DMS79 treated with DMSO at 0.1 percent for 48 hours (cell line): Measurements from ENCODE around the gene PHLDB3.
A peak's percentile ranks its signal among the peaks of the same experiment; 100 is the strongest.
"Not testable (repeated sequence)": the region's sequence is repeated elsewhere in the genome, so short reads cannot be mapped to it uniquely, and the experiment has no call there.

Experiments
- DNase-seq: peaks from one replicate; lab custom pipeline; 2025; lab: John Stamatoyannopoulos, UW

Gene PHLDB3

DNA sequence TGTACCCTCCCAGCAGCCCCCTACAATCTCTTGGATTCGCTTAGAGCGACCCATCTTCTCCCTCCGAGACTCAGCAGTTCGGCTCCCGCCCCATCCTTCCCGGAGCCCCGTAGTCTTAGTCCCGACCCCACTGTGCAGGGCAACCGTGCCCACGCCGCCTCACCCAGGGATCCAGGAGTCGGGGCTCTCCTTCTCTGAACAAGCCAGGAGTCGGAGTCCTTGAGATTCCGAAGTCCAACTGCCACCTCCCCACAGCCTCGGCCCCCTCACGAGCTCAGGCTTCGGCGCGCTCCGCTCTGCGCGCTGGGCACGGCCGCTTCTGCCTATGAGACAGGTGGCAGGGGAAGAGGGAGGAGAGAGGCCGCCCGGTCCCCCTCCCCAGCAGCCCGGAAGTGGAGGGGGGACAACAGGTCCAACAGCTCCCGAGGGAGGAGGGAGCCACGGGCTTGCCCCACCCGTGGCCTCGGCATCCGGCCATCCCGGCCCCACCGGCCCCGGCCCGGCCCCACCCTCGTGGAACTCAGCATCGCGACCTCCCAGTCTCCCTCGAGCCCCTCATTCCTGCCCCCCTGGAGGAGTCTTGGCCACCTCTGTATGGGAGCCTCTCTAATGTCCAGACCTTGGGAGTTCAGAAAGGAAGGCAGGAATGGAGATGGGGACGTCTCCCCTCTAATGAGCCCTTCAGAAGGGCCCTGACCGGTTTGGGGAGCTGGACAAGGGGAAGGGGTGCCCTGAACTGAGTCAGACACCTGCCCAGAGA, at the start of gene PHLDB3:
PHLDB3 (minus strand) TSS at position 321 of the 760 bp plus-strand sequence. CDS start 628 bp downstream, outside the sequence.
- peak; percentile 2 for DNase-seq

DNA sequence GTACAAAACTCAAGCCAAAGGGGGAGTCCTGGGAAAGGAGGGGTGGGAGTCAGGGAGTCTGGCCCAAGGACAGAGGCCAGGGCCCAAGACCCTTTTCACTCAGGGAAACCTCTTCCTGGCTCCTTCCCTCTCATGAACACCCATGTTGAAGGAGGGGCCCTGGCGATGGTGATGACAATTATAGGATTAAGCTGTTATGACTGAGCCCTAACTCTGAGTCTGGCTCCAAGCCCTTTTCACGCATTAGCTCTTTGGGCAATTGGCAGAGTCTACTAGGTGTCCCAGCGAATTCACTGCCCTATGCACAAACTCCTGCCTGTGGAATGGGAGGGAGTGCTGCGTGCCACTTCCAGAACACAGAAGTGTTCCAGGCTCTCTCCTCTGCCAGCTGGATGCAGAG, 49.1 kb upstream of the PHLDB3 start:
- DNase-seq = no peak

DNA sequence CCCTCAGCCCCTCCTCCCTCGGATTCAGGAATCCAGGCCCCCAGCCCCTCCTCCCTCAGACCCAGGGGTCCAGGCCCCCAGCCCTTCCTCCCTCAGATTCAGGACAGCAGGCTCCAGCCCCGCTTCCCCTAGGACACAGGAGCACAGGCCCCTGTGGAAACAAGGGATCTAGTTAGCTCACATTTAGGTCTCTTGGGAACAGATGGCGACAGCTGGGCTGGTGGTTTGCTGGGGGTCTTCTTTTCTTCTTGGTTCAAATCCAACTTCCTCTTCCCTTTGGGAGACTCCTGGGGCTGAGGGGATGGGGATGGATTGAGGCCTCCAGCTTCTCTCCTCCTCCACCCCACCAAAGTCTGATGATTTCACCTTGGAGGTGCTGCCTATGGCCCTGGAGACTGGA, 48.1 kb upstream of the PHLDB3 start:
- no peak for DNase-seq

DNA sequence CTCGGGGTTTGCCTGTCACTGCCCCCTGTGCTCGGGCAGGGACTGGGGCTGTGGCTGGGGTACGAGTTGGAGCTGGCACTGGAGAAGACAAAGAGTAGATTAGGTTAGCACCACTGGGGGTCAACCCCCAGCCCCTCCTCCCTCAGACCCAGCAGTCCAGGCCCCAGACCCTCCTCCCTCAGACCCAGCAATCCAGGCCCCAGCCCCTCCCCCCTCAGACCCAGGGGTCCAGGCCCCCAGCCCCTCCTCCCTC, 47.6 kb upstream of the PHLDB3 start:
- DNase-seq = no peak

DNA sequence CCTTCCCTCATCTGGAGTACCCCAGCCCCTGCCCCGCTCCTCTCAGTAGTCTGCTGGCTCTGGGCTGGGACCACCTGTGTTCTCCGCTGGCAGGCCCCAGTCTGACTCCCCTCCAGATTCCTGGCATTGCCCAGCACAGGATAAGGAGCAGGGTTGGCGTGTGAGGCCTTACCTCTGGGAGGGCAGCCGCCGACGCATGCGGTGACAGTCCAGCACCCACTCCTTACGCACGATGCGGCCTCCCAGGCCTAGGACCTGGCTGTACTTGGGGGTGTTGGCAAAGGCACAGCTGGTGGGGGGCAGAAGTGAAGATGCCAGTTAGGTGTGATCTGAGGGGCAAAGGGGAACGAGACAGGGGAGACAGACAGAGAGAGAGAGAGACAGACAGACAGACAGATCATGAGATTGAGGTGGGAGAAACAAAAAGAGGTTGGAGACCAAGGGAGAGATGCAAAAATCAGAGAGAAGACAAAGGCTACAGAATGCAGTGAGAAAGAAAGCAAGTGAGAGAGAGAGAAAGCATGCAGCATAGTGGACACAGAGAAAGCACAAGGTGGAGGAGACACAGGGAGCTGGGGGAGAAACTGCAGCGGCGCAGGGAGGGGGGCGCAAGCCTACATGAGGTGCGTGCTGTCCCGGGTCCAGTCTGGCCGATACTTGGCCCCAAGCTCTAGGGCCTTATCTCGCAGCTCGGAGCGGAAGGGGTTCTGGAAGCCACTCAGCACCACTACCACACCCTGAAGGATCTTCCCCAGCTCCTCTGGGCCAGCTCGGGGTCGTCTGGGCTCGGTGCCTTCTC, 47.1 kb upstream of the PHLDB3 start:
- DNase-seq = no peak

DNA sequence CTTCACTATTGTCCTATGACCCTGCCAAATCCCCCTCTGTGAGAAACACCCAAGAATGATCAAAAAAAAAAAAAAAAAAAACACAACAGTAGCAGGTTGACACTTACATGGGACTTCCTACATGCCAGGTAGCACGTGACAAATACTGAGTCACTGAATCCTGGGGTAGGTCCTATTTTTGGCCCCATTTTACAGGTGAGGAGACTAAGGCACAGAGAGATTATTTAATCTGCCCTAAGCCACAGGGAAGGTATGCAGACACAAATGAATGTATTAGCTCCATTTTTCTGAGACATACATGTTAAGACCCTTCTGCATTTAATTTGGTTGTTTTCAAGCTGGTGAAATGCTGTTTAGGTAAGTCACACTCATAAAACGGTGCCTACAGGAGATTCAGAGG, 44.2 kb upstream of the PHLDB3 start:
- no peak for DNase-seq

DNA sequence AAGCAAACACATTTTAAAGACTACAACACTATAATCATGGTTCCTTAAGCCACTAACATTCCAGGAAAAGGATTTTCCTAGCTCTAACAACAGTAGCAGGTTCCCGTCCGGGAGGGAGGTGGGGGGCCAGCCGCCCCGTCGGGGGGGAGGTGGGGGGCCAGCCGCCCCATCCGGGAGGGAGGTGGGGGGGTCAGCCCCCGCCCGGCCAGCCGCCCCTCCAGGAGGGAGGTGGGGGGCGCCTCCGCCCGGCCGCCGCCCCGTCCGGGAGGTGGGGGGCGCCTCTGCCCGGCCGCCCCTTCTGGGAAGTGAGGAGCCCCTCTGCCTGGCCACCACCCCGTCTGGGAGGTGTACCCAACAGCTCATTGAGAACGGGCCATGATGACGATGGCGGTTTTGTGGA, 43.4 kb upstream of the PHLDB3 start:
- not testable (repeated sequence) for DNase-seq

DNA sequence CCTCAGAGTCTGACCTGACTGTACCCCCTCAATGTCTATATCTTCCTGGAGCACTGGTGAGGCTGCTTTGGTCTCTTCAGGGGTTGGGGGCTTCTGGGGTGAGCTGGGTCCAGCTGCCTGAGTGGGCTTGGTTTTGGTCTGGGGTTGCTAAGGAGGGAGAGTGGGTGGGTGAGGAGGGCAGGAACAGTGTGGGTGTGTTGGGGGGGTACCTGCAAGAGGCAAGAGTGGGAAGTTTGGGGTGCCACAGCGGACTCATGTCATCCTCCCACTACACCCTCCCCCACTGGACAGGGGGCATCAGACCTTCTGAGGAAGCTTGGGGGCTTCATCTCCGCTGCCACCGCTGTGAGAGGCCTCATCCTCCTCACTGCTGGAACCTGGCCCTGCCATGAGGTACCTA, 42.0 kb upstream of the PHLDB3 start:
- DNase-seq = no peak

DNA sequence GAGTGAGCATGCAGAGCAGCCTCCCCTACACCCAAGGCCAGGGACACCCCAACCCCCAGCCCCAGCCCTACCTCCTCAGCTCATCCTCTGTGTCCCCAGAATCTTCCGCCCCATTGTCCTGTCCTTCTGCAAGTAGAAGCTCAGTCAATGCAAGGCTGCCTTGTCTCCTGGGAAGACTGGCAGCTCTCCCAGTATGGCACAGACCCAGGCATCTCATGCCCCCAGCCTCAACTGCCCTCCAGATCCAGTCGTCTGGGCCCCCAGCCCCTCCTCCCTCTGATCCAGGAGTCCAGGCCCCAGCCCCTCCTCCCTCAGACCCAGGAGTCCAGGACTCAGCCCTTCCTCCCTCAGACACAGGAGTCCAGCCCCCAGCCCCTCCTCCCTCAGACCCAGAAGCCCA, 41.4 kb upstream of the PHLDB3 start:
- DNase-seq = no peak

DNA sequence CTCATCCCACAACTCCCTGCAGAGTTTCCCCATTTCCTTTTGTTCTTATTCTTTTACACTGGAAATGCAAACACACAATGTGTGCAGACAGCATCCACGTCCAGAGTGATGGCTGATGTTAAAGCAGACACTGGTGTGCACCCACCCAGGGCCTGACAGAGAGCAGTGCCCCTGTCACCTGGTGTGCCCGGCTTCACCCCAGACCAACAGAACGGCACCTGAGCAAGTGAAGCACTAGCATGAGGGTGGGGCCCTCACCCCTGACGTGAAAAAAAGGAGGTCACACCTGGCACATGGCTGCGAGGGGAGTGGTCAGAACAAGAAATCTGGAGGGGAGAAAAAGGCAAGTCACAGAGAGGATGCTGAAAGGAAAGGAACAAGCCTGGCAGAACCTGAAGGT, 40.7 kb upstream of the PHLDB3 start:
- no peak for DNase-seq

DNA sequence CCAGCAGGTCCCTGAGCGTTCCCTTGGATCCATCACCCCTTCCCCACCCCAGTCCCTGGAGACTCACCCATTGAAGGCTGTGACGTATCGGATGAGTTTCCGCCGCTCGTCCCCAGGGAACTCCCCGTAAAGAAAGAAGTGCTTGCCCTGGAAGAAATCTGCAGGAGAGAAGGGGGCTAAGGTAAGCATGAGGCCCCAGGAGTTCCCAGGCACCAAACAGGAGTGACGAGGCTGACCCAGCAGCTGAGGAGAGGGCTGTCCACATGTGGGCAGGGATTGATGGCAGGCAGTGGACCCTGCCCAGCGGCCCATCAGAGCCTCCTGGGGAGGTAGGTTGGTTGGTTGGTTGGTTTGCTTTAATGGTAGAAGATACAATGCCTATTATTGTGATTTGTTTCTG, 39.5 kb upstream of the PHLDB3 start:
- no peak for DNase-seq

DNA sequence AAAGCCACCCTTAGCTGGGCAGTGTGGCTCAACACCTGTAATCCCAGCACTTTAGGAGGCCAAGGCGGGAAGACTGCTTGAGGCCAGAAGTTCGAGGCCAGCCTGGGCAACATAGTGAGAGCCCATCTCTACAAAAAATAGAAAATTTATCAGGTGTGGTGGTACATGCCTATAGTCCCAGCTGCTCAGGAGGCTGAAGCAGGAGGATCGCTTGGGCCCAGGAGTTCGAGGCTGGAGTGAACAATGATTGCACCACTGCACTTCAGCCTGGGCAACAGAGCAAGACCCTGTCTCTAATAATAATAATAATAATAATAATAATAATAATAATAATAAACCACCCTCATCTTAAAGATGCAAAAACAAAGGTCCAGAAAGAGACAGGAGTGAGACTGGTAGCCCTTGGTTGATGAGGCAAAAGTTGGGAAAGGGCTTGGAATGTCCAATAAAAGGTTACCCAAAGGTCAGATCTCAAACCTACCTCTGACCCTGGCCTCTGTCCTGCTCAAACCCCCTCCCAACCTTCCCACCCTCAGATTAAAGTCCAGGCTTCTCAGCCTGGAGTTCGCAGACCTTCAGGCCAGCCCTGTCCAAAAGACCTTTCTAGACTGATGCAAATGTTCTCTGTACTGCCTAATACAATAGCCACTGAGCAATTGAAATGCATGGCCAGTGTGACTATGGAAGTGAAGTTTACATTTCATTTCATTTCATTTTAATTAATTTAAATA, 37.5 kb upstream of the PHLDB3 start:
- DNase-seq = no peak

DNA sequence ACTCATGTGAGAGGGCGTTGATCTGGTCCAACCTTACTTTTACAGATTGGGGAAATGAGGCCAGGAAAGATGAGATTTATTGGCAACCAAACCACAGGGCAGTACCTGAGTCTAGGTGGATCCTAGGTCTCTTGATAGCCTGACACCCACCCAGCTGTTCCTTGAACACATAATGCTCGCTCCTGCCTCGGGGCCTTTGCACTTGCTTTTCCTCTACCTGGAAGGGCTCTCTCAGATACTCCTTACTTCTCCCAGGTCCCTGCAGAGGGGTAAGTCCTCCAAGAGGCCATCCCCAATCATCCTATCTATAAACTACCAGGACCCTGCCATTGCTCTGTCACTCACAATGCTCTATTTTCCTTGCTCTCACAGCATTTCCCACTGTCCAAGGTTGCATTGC, 35.8 kb upstream of the PHLDB3 start:
- DNase-seq = no peak

DNA sequence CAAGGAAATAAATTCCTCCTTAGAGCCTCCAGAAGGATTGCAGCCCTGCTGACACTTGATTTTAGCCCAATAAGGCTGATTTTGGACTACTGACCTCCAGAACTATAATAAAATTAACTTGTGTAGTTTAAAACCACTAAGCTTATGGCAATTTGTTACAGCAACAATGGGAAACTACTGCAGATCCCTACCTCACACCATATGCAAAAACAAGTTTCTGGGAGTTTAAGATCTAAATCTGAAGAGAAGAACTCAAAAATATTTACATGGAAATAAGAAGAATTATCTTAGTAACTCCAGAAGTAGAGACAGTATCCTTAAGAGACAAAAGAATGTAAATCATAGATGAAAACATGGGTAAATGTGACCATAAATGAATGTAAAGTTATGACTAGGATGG, 34.4 kb upstream of the PHLDB3 start:
- no peak for DNase-seq

DNA sequence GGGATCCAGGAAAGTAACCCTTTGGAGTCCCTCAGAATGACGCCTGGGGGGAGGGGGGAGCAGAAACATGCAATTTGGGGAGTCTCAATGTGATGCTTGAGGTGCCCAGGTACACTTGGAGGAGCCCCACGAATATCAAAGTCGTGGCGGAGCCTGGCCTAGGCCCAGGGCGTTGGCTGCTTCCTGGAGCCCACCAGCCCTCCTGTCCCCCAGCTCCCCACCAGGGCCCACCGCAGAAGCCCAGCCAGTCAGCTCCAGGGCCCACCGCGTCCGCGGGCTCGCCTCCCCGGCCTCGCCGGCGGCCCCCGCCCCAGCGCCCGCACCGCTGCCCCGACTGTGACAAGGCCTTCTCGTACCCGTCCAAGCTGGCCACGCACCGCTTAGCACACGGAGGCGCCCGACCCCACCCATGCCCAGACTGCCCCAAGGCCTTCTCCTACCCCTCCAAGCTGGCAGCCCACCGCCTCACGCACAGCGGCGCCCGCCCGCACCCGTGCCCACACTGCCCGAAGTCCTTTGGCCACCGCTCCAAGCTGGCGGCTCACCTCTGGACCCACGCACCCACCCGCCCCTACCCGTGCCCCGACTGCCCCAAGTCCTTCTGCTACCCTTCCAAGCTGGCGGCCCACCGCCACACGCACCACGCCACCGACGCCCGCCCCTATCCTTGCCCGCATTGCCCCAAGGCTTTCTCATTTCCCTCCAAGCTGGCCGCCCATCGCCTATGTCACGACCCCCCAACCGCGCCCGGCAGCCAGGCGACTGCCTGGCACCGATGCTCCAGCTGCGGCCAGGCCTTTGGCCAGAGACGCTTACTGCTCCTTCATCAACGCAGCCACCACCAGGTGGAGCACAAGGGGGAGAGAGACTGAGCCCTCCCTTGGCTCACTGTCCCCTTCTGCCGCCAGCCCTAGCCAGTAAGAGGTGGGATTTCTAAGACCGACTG, 30.5 kb upstream of the PHLDB3 start:
- no peak for DNase-seq

DNA sequence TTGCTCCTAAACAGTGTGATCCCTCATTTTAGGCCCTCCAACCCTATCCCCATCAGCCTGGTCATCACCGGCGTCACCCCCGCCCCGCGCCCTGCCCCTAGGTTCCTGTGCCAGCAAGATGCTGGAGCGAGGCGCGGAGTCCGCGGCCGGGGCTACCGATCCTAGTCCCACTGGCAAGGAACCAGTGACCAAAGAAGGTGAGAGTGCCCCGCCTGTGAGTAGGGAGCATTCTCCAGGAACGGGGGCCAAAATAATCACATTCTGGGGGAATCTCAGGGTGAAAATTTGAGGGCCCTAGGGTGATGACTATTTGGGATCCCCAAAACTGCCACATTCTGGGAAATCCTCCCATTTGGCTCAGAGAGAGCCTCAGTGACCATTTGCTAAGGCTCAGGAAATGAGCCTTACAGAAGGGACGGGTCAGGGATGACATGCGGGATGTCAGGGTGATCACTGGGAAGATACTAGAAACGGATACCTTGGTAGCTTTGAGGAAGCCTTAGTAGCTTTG, 29.8 kb upstream of the PHLDB3 start:
- no peak for DNase-seq

DNA sequence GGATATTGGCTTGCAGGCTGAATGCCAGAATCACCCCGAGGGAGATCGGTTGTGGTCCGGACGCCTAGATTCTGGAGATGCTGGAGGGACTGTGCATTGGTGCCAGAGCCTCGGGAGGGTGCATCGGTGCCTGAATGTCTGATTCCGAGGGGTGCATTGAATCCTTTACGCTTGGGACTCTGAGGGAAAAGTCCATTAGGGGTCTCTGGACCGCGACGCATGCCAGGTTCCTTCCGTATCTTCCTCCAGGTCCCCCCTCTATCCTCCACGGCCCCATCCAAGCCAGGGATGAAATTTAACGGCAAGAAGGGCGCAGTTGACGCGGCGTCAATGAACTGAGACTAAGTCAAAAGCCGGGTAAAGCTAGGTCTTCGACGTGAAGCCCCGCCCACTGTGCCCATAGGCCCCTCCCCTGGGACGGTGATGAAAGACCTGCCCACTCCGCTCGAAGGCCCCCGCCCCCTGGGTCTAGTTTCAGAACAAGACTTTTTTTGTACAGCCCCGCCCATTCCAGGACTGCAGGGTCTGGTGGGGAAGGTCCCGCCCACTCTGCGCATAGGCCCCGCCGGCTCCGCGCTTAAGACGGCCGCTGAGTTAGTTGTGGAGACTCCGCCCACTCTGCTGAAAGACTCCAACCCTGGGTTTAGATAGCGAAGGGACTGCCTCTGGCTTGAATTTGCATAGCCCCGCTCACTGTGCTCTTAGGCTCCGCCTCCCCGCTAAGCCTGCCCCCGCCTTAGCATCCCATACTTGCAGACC, 29.2 kb upstream of the PHLDB3 start:
- DNase-seq = peak; percentile 38

DNA sequence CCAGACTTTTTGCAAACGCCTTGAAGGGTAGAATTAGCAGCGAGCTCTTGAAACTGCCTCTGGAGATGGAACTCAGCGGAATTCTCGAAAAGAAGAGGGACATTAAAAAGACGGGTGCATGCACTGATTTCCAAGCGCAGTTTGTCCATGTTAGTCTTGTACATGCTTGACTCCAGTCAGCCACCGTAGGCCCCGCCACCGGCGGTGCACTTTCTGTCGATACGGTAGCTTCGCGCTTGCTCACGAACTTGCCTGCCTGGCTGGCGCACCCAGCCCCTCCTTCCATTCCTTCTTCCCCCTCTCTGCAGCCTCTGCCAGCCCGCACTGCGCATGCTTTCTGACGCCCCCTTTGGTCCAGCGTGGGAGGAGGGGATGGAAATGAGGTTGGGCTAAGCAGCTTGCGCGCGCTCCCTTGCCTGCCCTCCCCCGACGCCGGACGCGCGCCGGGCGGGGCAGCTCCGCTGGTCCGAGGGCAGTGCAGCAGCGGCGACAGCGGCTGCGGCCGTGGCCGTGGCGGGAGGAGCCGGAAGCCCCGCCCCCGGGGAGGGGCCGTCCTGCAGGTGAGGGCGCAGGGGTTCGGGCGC, 28.5 kb upstream of the PHLDB3 start, which contains the start of gene ZNF575:
ZNF575 (plus strand) TSS at position 227 of the 584 bp plus-strand sequence. CDS start 1,235 bp downstream, outside the sequence.
- peak; percentile 90 for DNase-seq

DNA sequence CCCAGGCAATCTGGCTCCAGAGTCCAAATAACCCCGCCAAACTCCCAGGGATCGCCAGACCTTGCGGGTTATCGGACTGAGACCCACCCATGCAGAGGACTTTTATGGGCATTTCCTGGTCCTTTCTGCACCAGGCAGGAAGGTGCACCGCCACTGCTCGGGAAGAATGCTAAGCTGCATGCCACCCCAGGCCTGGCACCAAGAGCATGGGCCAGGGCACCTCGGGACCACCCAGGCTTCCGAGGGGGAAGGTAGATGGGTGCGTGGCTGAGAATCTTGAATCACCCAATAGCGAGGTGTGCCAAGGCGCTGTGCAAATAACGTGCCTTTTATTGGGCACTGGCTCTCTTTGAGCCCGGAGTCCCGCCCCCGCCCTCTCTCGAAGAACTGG, 28.0 kb upstream of the PHLDB3 start:
- no peak for DNase-seq

DNA sequence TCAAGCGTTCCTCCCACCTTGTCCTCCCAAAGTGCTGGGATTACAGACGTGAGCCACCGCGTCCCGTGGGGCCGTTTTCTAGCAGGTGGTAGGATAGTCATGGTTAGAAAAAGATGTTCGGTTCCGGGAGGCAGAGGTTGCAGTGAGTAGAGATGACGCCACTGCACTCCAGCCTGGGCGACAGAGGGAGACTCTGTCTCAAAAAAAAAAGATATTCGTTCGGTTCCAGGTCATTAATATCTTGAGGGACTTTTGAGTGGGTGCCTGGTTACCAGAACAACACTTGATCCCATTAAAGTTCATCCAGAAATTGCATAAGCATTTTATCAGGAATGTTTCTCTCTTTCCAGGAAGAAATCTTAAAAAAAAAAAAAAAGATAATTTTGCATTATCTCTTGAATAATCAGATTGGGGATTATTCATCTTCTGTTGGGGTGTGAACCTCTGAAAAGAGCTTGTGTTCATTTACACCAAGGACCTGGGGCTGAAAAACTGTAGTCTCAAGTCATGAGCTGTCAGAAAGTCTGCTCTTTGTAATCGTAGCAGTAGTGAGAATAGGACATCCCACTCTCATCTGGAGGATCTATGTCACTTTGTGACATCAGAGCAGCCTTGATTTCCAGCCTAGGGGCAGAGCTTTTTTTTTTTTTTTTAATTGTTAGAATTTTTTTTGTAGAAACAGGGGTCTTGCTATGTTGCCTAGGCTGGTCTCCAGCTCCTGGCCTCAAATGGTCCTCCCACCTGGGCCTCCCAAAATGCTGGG, 23.5 kb upstream of the PHLDB3 start:
- peak; percentile 90 for DNase-seq
